Stimulated activated CD8-positive, alpha-beta memory T cell treated with anti-CD3 and anti-CD28 coated beads, Interleukin-7, amount 100 ng/mL, for 1 hour (primary cell): ENCODE results near the gene PRMT1.

ENCODE experiments used
- DNase-seq, 2 donors: peaks; one replicate each; pipeline ENCODE4 v3.0.0-alpha.2; 2020; ENCODE audit warnings: low read depth in 2 of 2

Gene PRMT1

GRCh38 chr19:49651029-49651819 lies 25.8 kb upstream of the PRMT1 start:
- DNase-seq = no peak

DNA sequence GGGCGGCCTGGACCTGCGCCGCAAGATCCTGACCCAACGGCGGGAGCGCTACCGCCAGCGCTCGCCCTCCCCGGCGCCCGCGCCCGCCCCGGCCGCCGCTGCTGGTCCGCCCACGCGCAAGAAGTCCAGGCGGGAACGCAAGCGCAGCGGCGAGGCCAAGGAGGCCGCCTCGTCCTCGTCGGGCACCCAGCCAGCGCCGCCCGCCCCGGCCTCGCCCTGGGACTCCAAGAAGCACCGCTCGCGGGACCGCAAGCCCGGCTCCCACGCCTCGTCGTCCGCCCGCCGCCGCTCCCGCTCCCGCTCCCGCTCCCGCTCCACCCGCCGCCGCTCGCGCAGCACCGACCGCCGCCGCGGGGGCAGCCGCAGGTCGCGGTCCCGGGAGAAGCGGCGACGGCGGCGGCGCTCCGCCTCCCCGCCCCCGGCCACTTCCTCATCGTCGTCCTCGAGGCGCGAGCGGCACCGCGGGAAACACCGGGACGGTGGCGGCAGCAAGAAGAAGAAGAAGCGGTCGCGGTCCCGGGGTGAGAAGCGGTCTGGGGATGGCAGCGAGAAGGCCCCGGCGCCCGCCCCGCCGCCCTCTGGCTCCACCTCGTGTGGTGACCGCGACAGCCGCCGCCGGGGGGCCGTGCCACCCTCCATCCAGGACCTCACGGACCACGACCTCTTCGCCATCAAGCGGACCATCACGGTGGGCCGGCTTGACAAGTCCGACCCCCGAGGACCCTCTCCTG lies 25.1 kb upstream of the PRMT1 start:
- no peak for DNase-seq

DNA sequence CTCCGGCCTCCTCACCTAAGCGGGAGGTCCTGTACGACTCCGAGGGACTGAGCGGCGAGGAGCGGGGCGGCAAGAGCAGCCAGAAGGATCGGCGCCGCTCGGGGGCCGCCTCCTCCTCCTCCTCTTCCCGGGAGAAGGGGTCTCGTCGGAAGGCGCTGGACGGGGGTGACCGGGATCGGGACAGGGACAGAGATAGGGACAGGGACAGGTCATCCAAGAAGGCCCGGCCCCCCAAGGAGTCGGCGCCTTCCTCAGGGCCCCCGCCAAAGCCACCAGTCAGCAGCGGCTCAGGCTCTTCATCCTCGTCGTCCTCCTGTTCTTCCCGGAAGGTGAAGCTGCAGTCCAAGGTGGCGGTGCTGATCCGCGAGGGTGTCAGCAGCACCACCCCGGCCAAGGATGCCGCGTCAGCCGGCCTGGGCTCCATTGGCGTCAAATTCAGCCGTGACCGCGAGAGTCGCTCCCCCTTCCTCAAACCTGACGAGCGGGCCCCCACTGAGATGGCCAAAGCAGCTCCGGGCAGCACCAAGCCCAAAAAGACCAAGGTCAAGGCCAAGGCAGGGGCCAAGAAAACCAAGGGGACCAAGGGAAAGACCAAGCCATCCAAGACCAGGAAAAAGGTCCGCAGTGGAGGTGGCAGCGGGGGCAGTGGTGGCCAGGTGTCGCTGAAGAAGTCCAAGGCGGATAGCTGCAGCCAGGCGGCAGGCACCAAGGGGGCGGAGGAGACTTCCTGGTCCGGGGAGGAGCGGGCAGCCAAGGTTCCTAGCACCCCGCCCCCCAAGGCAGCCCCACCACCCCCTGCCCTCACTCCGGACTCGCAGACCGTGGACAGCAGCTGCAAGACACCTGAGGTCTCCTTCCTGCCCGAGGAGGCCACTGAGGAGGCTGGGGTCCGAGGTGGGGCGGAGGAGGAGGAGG lies 24.3 kb upstream of the PRMT1 start:
- DNase-seq = no peak

- DNase-seq = no peak
Observed at GRCh38 chr19:49653466-49653806, 23.6 kb upstream of the PRMT1 start.

DNA sequence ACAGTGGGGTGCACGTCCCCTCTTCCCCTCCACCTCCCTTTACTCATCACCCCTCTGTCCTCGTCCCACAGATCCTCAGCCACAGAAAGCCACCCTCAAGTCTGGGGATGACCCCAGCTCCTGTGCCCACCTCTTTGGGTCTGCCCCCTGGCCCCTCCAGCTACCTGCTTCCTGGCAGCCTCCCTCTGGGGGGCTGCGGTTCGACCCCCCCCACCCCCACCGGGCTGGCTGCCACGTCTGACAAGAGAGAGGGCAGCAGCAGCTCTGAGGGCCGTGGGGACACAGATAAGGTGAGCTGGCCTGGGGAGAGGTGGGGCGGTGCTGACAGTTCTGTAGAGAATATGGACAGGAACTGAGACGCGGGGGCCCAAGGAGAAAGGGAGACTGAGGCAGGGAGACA lies 22.5 kb upstream of the PRMT1 start:
- DNase-seq = no peak

DNA sequence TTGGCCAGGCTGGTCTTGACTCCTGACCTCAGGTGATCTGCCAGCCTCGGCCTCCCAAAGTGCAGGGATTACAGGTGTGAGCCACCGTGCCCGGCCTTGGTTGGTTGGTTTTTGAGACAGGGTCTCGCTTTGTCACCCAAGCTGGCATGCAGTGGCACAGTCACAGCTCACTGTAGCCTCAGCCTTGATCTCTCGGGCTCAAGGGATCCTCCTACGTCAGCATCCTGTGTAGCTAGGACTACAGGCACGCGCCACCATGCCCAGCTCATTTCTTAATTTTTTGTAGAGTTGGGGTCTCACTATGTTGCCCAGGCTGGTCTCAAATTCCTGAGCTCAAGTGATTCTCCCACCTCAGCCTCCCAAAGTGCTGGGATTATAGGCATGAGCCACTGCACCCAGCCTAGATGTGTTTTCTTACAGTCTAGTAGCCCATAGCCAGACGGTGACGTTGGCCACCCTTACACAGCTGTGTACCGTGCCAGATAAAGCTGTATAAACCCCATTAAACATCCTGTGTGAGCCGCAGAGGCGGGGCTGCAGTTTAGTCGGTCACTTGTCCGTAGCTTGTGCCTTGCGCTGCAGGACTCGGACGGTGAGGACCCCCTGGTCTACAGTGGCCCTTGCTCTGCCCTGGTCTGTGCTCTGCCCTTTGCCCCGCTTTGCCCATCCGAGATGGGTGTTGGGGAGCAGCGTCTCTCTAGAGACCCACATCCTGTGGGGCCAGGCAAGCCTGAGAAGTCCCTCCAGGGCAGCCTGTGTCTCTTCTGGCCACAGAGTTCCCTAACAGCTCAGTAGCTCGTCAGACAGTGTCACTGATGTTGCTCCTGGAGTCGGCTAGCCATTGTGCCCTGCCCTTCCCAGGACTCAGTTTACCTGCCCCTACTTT lies 21.3 kb upstream of the PRMT1 start:
- no peak for DNase-seq

DNA sequence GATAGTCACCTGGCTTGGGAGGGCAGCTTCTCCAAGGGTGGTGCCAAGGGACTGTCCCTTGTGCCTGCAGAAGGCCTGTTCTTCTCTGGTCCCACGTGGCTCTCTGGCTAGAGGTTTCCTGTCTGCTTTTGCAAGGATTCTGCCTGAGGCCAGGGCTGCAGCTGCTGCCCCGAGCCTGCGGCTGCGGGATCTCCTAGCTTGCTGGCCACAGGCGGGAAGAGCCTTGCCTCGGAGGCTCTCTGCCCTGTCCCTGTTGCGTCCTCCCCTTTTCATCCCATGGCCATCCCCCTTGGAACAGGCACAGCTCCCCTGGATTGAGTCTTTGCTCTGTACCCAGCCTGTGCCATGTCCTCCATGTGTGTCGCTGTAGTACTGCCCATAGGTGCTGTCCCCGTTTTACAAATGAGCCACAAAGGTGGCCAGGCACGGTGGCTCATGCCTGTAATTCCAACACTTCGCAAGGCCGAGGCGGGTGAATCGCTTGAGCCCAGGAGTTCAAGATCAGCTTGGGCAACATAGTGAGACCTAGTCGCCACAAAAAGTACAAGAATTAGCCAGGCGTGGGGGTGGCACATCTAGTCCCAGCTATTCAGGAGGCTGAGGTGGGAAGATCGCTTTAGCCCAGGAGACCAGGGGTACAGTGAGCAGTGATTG lies 20.5 kb upstream of the PRMT1 start:
- no peak for DNase-seq

- no peak for DNase-seq
Observed at GRCh38 chr19:49657493-49658138, 19.5 kb upstream of the PRMT1 start.

GRCh38 chr19:49658139-49658517 lies 18.9 kb upstream of the PRMT1 start:
- DNase-seq = no peak

GRCh38 chr19:49658566-49659442 lies 18.3 kb upstream of the PRMT1 start:
- no peak for DNase-seq

- DNase-seq = no peak
Observed at GRCh38 chr19:49660338-49660961, 16.6 kb upstream of the PRMT1 start.

GRCh38 chr19:49662011-49662410 lies 15.1 kb upstream of the PRMT1 start:
- DNase-seq = no peak

DNA sequence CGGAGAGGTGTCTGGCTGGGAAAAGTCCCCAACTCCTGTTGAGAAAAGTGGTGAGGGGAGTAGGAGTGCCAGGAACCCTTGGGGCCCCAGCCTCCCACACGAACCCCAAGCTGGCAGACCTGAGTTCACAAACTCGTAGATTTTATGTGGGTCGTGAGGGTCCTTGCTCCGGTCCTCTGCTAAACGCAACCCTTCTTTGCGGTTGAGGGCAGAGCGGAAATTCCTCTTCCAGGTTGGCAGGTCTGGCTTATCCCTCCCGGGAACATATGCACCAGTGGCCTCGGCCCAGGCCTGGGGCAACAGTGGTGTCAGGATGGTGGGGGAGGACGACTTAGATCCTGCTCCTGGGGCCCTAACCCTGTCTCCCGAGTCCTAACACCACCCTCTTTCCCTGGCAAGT lies 13.8 kb upstream of the PRMT1 start:
- DNase-seq = no peak

DNA sequence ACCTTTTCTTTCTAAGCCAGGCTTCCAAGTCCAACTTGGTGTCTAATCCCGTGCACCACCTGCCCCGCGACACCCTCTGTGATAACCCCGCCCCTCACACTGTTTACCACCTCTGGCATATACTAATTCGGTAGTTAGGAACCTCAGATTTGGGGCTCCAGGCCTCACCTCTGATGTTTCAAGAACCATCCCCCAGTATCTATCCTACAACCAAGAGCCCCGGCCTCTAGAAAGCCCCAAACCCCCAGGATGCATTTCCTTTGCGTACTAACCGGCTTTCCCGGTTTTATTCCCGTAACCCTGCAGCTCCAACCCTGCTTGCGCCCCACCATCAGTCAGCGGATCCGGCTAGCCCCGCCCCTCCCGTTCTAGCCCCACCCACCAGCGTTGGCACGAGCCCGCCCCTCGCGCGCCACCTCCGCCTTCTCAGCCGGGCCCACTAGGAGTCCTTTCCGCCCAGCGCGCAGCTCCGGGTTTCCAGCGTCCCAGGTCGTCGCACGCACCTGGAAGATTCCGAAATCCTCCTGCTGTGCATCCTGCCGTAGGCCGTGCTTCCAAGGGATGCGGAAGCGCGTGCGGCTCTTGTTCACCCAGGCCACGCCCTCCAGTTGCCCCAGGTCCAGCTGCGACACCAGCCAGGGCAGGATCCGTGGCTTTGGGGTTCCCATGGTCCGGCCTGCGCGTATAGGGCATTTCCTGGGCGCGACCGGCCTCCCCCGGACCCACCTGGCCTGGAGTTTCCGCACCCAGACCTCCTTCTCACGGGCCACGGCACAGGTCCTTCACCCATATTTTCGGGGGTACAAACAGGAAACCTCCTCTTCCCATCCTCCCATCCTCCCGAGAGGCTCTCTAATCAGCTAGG lies 12.7 kb upstream of the PRMT1 start:
- DNase-seq = peak; percentile 86 to 91

- no peak for DNase-seq
Observed at GRCh38 chr19:49665036-49665350, 12.1 kb upstream of the PRMT1 start.

- peak; percentile 98 to 100 for DNase-seq
Observed at GRCh38 chr19:49665351-49666119, 11.5 kb upstream of the PRMT1 start, which contains the start of the genes BCL2L12 and IRF3. Gene BCL2L12, plus strand, starts transcription at chr19:49665933. Its CDS starts 760 bp downstream, at chr19:49666693. Gene IRF3, minus strand, starts transcription at chr19:49665857. Its CDS starts 1,019 bp downstream, at chr19:49664838.

DNA sequence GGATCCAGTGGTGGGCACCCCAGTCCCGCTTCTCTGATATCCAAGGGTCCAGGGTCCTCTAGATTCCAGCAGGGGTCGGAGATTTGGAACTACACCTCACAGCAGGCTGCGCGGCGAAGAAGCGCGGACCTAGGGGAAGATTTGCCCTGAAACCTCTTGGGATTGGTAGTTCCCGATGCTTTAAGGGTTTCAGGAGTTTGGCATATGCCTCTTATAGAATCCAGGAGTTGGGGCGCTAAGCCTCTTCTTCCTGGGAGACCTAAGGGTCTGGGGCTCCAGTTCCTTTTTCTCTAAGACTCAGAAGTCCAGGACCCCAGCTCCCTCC lies 11.0 kb upstream of the PRMT1 start:
- DNase-seq = no peak
